ENCODE results near the gene HIC1. TPM values are rescaled to one million over a fixed set of nuclear protein-coding genes. Genes with fewer than 3 reads are reported as not detected.

HIC1 gene
- total RNA-seq, 1 experiment from 2014 or later, result 1.4 TPM

DNA sequence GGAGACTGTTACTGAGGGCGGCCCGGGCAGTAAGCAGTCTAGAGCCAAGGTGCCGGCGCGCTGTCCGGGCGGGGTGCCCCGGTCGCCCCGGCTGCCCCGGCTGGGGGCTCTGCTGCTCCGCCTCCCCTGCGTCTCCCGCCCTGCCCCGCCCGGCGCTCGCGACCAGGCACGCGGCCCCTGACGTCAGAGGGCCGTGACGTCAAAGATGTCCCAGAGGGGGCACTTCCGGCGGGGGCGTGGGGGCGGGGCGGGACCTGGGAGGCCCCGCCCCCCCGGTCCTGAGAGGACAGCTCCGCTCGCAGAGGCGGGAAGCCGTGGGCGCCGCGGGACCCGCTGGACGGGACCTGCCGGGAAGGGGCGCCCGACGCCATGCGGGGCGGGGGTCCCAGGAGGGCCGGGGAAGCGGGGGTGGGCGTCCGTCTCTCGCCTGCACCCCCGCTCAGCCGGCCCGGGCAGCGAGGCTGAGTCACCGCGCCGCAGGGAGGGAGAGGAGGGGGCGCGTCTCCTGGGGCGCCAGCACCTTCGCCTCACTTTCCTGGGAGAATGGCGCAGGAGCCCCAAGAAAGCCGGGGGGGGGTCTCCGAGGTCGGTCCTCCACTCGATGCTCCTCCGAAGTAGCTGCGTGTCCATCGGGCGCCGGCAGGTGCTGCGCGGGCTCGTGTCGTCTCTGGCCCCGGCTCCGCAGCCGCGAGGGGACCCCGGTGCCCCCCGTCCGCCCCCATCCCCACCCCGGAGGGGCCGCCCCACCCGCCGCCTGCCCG lies 4.4 kb upstream of the HIC1 start:
- no TSS peak for BruUV-seq (replicated peaks)
- POLR2A ChIA-PET, result interaction anchor here (0.7 kb wide), 1 partner anchor 387 kb away, joined by 3 read pairs; no protein-coding TSS in a partner anchor

DNA sequence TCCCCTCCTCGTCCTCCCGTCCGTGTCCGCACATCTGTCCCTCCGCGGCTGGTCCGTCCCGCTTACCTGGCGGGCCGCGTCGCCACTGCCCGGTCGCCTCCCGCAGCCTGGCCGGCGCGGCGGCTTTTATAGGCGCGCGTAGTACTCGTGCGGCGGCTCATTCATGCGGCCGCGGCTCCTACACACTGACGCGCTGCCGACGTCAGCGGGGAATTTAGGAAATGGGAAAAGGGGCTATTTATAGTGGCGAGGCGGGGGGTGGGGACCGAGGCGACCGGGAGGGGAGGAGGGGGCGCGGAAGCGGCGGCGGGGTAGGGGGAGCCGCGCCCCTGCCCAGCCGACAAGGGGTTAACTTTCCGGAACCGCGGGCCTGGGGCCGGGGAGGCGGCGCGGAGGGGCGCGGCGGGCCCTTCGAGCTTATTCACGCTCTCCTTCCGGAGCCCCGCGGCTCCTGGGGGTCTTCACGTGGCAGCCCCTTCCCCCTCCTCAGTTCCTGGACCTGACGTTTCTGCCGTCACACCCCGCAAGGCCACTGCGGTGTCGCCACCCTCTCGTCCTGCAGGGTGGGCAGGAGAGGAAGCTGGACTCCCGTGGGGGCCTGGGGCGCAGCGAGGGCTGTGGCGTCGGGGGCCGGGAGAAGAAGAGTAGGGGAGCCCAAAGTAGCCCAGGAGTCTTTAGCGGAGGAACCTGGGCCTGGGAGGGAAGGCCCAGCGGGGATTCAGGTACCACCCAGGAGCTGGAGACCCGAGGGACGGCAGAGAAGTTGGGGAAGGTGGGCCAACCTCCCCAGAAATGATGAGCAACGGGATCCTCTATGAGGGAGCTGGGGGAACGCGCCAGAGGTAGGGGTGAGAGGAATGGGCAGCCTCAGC lies 3.6 kb upstream of the HIC1 start:
- in situ Hi-C loops (cut with HindIII; ENCODE audit: low pct_unique_long_range_greater_than_20kb, low sequenced_read_pairs), result no loop called here
- no peak for DNase-seq (ENCODE audit: low read depth, low spot score)

More for the DNA sequence above, 4.4 kb upstream of the HIC1 start:
- TF ChIP-seq, protein P1, sequence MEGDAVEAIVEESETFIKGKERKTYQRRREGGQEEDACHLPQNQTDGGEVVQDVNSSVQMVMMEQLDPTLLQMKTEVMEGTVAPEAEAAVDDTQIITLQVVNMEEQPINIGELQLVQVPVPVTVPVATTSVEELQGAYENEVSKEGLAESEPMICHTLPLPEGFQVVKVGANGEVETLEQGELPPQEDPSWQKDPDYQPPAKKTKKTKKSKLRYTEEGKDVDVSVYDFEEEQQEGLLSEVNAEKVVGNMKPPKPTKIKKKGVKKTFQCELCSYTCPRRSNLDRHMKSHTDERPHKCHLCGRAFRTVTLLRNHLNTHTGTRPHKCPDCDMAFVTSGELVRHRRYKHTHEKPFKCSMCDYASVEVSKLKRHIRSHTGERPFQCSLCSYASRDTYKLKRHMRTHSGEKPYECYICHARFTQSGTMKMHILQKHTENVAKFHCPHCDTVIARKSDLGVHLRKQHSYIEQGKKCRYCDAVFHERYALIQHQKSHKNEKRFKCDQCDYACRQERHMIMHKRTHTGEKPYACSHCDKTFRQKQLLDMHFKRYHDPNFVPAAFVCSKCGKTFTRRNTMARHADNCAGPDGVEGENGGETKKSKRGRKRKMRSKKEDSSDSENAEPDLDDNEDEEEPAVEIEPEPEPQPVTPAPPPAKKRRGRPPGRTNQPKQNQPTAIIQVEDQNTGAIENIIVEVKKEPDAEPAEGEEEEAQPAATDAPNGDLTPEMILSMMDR (IDR thresholded peaks at IDR 0.05), result no peak
- TF ChIP-seq SIN3A (IDR thresholded peaks at IDR 0.05; ENCODE audit: borderline replicate concordance, insufficient read depth, low read depth, low read length) (peak; percentile 19; the same call in 1 of the 2 replicates), POLR2AphosphoS5 (IDR thresholded peaks at IDR 0.05; ENCODE audit: low read depth, low read length) (no peak), TCF7L2 (IDR thresholded peaks at IDR 0.05; ENCODE audit: low read depth, low read length) (no peak)
- TF ChIP-seq, protein P2, sequence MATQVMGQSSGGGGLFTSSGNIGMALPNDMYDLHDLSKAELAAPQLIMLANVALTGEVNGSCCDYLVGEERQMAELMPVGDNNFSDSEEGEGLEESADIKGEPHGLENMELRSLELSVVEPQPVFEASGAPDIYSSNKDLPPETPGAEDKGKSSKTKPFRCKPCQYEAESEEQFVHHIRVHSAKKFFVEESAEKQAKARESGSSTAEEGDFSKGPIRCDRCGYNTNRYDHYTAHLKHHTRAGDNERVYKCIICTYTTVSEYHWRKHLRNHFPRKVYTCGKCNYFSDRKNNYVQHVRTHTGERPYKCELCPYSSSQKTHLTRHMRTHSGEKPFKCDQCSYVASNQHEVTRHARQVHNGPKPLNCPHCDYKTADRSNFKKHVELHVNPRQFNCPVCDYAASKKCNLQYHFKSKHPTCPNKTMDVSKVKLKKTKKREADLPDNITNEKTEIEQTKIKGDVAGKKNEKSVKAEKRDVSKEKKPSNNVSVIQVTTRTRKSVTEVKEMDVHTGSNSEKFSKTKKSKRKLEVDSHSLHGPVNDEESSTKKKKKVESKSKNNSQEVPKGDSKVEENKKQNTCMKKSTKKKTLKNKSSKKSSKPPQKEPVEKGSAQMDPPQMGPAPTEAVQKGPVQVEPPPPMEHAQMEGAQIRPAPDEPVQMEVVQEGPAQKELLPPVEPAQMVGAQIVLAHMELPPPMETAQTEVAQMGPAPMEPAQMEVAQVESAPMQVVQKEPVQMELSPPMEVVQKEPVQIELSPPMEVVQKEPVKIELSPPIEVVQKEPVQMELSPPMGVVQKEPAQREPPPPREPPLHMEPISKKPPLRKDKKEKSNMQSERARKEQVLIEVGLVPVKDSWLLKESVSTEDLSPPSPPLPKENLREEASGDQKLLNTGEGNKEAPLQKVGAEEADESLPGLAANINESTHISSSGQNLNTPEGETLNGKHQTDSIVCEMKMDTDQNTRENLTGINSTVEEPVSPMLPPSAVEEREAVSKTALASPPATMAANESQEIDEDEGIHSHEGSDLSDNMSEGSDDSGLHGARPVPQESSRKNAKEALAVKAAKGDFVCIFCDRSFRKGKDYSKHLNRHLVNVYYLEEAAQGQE (IDR thresholded peaks at IDR 0.05; ENCODE audit: insufficient read depth in 1 of 2, low read depth in 2 of 2, low read length in 1 of 2), result peak in 1 of 2 experiments; percentile 66; a peak in 1 of 4 replicates
- peak overlapping the region; percentile 48 to 65 for H3K4me3 ChIP-seq (ENCODE audit: low read depth in 2 of 2, low read length in 2 of 2)
- in situ Hi-C loops (cut with HindIII; ENCODE audit: low pct_unique_long_range_greater_than_20kb, low sequenced_read_pairs), result no loop called here
- H3K4me1 ChIP-seq (ENCODE audit: control insufficient read depth, insufficient read depth, low read length), result peaks cover 4% of the 10 kb centered on the region; the same call in 1 of the 2 replicates
- intact Hi-C loops (cut with micrococcal nuclease; ENCODE audit: unreplicated experiment), result no loop called here
- ATAC-seq (peak; percentile 26), DNase-seq (ENCODE audit: low read depth, low spot score) (no peak)
- H3K27me3 ChIP-seq (ENCODE audit: control insufficient read depth, insufficient read depth, low read length), result no peaks in the 10 kb centered on the region
- CTCF ChIA-PET, result interaction anchor here (0.6 kb wide), 1 partner anchor 333 kb away, joined by 3 read pairs; no protein-coding TSS in a partner anchor
- H3K9me3 ChIP-seq (ENCODE audit: control insufficient read depth, insufficient read depth, low read depth, low read length), result no peaks in the 10 kb centered on the region
- H3K27ac ChIP-seq (ENCODE audit: low read length), result no peak overlapping the region
- no peaks in the 10 kb centered on the region for H3K36me3 ChIP-seq (ENCODE audit: control insufficient read depth, insufficient read depth, low read length)

More for the DNA sequence above, 3.6 kb upstream of the HIC1 start:
- ATAC-seq, result no peak
- Histone ChIP-seq H3K36me3 (ENCODE audit: control insufficient read depth, insufficient read depth, low read length) (no peaks in the 10 kb centered on the region), H3K9me3 (ENCODE audit: control insufficient read depth, insufficient read depth, low read depth, low read length) (no peaks in the 10 kb centered on the region), H3K4me3 (ENCODE audit: low read depth in 2 of 2, low read length in 2 of 2) (peak overlapping the region in 1 of 2 experiments; percentile 14; a peak in 1 of 4 replicates), H3K4me1 (ENCODE audit: control insufficient read depth, insufficient read depth, low read length) (peaks cover 4% of the 10 kb centered on the region; the same call in 1 of the 2 replicates), H3K27ac (ENCODE audit: low read length) (no peak overlapping the region), H3K27me3 (ENCODE audit: control insufficient read depth, insufficient read depth, low read length) (no peaks in the 10 kb centered on the region)
- no TSS peak for BruUV-seq (replicated peaks)
- CTCF ChIA-PET, result interaction anchor here (0.6 to 1.7 kb wide), 2 partner anchors 194 to 333 kb away, joined by 3 to 4 read pairs; no protein-coding TSS in a partner anchor
- TF ChIP-seq POLR2AphosphoS5 (IDR thresholded peaks at IDR 0.05; ENCODE audit: low read depth, low read length), result no peak
- TF ChIP-seq SIN3A (IDR thresholded peaks at IDR 0.05; ENCODE audit: borderline replicate concordance, insufficient read depth, low read depth, low read length), result no peak
- TF ChIP-seq, protein P2 (IDR thresholded peaks at IDR 0.05; ENCODE audit: insufficient read depth in 1 of 2, low read depth in 2 of 2, low read length in 1 of 2), result no peak
- TF ChIP-seq, protein P1 (IDR thresholded peaks at IDR 0.05), result no peak
- no peak for TF ChIP-seq TCF7L2 (IDR thresholded peaks at IDR 0.05; ENCODE audit: low read depth, low read length)
- POLR2A ChIA-PET, result interaction anchor here (0.7 kb wide), 1 partner anchor 388 kb away, joined by 3 read pairs; no protein-coding TSS in a partner anchor
- intact Hi-C loops (cut with micrococcal nuclease; ENCODE audit: unreplicated experiment), result no loop called here
